Vagina (tissue), 2 donors: ENCODE results near the gene MELTF.

Experiments used
- POLR2A ChIP-seq, 2 donors: fragments of 450-650 bp; IDR thresholded peaks; one replicate each; pipeline ENCODE4 v1.6.1; 2017; ENCODE audit warnings: antibody characterized with exemption in 2 of 2, mild to moderate bottlenecking in 2 of 2, moderate library complexity in 2 of 2
- TF ChIP-seq, protein P1 (sequence below), 3 experiments: fragments of 450-650 bp in 2 of 3; fragments of 200-600 bp in 1 of 3; sonication (generic) in 1 of 3; IDR thresholded peaks; one replicate each; pipeline ENCODE4 v1.5.1; 2017 to 2019; ENCODE audit warnings: antibody characterized with exemption in 3 of 3, mild to moderate bottlenecking in 2 of 3, moderate library complexity in 2 of 3

DNA sequence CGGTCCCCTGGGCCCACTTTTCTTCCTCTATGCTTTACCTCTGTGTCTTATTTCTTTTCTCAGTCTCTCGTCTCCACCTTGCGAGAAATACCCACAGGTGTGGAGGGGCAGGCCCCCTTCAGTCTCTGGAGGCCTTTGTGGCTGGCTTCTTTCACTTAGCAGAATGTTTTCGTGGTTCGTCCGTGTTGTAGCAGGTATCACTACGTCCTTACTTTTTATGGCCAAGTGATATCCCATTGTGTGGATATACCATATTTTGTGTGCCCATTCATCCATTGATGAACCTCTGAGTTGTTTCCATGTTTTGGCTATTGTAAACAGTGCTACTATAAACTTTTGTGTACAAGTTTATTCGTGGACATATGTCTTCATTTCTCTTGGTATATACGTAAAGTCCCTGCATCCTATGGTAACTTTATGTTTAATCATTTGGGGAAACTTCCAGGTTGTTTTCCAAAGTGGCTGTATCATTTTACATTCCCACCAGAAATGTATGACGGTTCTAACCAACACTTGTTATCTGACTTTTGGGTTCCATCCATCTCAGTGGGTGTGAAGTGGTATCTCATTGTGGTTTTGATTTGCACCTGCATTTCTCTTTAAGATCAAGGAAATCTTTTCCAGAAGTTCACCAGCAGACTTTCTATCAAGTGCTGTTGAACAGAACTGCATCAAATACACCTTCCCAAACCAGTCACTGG lies 66.5 kb downstream of the MELTF start:
- TF ChIP-seq POLR2A (IDR thresholded peaks at IDR 0.05), result no peak
- TF ChIP-seq, protein P1, sequence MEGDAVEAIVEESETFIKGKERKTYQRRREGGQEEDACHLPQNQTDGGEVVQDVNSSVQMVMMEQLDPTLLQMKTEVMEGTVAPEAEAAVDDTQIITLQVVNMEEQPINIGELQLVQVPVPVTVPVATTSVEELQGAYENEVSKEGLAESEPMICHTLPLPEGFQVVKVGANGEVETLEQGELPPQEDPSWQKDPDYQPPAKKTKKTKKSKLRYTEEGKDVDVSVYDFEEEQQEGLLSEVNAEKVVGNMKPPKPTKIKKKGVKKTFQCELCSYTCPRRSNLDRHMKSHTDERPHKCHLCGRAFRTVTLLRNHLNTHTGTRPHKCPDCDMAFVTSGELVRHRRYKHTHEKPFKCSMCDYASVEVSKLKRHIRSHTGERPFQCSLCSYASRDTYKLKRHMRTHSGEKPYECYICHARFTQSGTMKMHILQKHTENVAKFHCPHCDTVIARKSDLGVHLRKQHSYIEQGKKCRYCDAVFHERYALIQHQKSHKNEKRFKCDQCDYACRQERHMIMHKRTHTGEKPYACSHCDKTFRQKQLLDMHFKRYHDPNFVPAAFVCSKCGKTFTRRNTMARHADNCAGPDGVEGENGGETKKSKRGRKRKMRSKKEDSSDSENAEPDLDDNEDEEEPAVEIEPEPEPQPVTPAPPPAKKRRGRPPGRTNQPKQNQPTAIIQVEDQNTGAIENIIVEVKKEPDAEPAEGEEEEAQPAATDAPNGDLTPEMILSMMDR (IDR thresholded peaks at IDR 0.05), result no peak
